Kidney tubule cell (primary cell): ENCODE measurements around the gene NAA15.
A peak's percentile ranks its signal among the peaks of the same experiment; 100 is the strongest.
"Not testable (repeated sequence)": the region's sequence is repeated elsewhere in the genome, so short reads cannot be mapped to it uniquely, and the experiment has no call there.

Experiments
- DNase-seq: peaks from one replicate; pipeline ENCODE4 v3.0.0-alpha.2; 2018; ENCODE audit warnings: low spot score

Gene NAA15

GRCh38 chr4:139297001-139297410, 4.3 kb upstream of the NAA15 start:
- peak; percentile 60 for DNase-seq

- peak; percentile 53 for DNase-seq
Measured at GRCh38 chr4:139299536-139299935, 1.8 kb upstream of the NAA15 start.

GRCh38 chr4:139300431-139301112, 733 bp upstream of the NAA15 start:
- DNase-seq = peak; percentile 68

- peak; percentile 62 for DNase-seq
Measured at GRCh38 chr4:139301821-139302611, 711 bp downstream of the NAA15 start, which contains the start of gene NDUFC1. Gene NDUFC1 (minus strand): TSS chr4:139302477. CDS start chr4:139295798, 6,679 bp downstream.

GRCh38 chr4:139304920-139305319, 3.6 kb downstream of the NAA15 start:
- no peak for DNase-seq

- no peak for DNase-seq
Measured at GRCh38 chr4:139311909-139312308, 10.6 kb downstream of the NAA15 start.

GRCh38 chr4:139312552-139313332, 11.4 kb downstream of the NAA15 start:
- DNase-seq = no peak

GRCh38 chr4:139313414-139313813, 12.1 kb downstream of the NAA15 start:
- DNase-seq = not testable (repeated sequence)

GRCh38 chr4:139314047-139314800, 12.9 kb downstream of the NAA15 start:
- DNase-seq = no peak

GRCh38 chr4:139315221-139315675, 13.9 kb downstream of the NAA15 start:
- peak; percentile 46 for DNase-seq

- no peak for DNase-seq
Measured at GRCh38 chr4:139316733-139317132, 15.4 kb downstream of the NAA15 start.

GRCh38 chr4:139317635-139318034, 16.3 kb downstream of the NAA15 start:
- DNase-seq = no peak

- DNase-seq = no peak
Measured at GRCh38 chr4:139319571-139319970, 18.3 kb downstream of the NAA15 start.

- not testable (repeated sequence) for DNase-seq
Measured at GRCh38 chr4:139322070-139322469, 20.8 kb downstream of the NAA15 start.

- not testable (repeated sequence) for DNase-seq
Measured at GRCh38 chr4:139322541-139322940, 21.2 kb downstream of the NAA15 start.

- DNase-seq = no peak
Measured at GRCh38 chr4:139324620-139325019, 23.3 kb downstream of the NAA15 start.

GRCh38 chr4:139329665-139330200, 28.4 kb downstream of the NAA15 start:
- DNase-seq = no peak

GRCh38 chr4:139330283-139330682, 29.0 kb downstream of the NAA15 start:
- DNase-seq = no peak

GRCh38 chr4:139331185-139331584, 29.9 kb downstream of the NAA15 start:
- DNase-seq = peak; percentile 77

GRCh38 chr4:139333046-139333445, 31.7 kb downstream of the NAA15 start:
- DNase-seq = no peak

GRCh38 chr4:139337612-139338011, 36.3 kb downstream of the NAA15 start:
- DNase-seq = no peak
